Hepatocyte (in vitro differentiated cells): Measurements from ENCODE around the gene CDK14. TPM values are rescaled to one million over a fixed set of nuclear protein-coding genes. Genes with fewer than 3 reads are reported as not detected.

Experiments
- DNase-seq: peaks from one replicate; pipeline ENCODE4 v3.0.0-alpha.2; 2016; ENCODE audit warnings: low spot score
- H2AFZ ChIP-seq: fragments of 200-600 bp; sonication (generic); 2 replicates; pipeline ENCODE4 v1.6.0; 2016; ENCODE audit warnings: antibody characterized with exemption, mild to moderate bottlenecking
- H3K27ac ChIP-seq: fragments of 200-600 bp; sonication (generic); 2 replicates; pipeline ENCODE4 v1.5.1; 2016; ENCODE audit warnings: mild to moderate bottlenecking
- H3K27me3 ChIP-seq: fragments of 200-600 bp; sonication (generic); 2 replicates; pipeline ENCODE4 v1.6.1; 2016
- H3K36me3 ChIP-seq: fragments of 200-600 bp; sonication (generic); replicated peaks from 2 replicates; pipeline ENCODE4 v1.5.1; 2016; ENCODE audit warnings: low read depth; ENCODE audit not compliant: insufficient read depth
- H3K4me1 ChIP-seq: fragments of 200-600 bp; sonication (generic); 2 replicates; pipeline ENCODE4 v1.5.1; 2016; ENCODE audit warnings: mild to moderate bottlenecking, moderate library complexity; ENCODE audit not compliant: insufficient read depth
- H3K4me2 ChIP-seq: fragments of 200-600 bp; sonication (generic); 2 replicates; pipeline ENCODE4 v1.6.0; 2016
- H3K4me3 ChIP-seq: fragments of 200-600 bp; sonication (generic); 2 replicates; pipeline ENCODE4 v1.5.1; 2016; ENCODE audit warnings: mild to moderate bottlenecking
- H3K79me2 ChIP-seq: fragments of 200-600 bp; sonication (generic); 2 replicates; pipeline ENCODE4 v1.6.0; 2017; ENCODE audit warnings: mild to moderate bottlenecking
- H3K9me2 ChIP-seq: fragments of 200-600 bp; sonication (generic); replicated peaks from 2 replicates; pipeline ENCODE4 v1.6.0; 2017; ENCODE audit warnings: mild to moderate bottlenecking; ENCODE audit not compliant: insufficient read depth
- H3K9me3 ChIP-seq: fragments of 200-600 bp; sonication (generic); 2 replicates; pipeline ENCODE4 v1.5.1; 2016; ENCODE audit warnings: low read depth, mild to moderate bottlenecking
- H4K20me1 ChIP-seq: fragments of 200-600 bp; sonication (generic); 2 replicates; pipeline ENCODE4 v1.6.0; 2016; ENCODE audit warnings: mild to moderate bottlenecking; ENCODE audit not compliant: insufficient read depth, poor library complexity, severe bottlenecking
- CTCF ChIP-seq: fragments of 200-600 bp; sonication (generic); IDR thresholded peaks from 2 replicates; pipeline ENCODE4 v1.5.1; 2016; ENCODE audit warnings: antibody characterized with exemption, mild to moderate bottlenecking; ENCODE audit not compliant: poor library complexity
- EZH2 ChIP-seq: fragments of 200-600 bp; sonication (generic); IDR thresholded peaks from 2 replicates; pipeline ENCODE4 v1.6.1; 2016; ENCODE audit warnings: antibody characterized with exemption, mild to moderate bottlenecking, borderline replicate concordance
- EZH2phosphoT487 ChIP-seq: fragments of 200-600 bp; sonication (generic); IDR thresholded peaks from one replicate; pipeline ENCODE4 v1.6.1; 2018; ENCODE audit warnings: antibody characterized with exemption, mild to moderate bottlenecking, low read depth, moderate library complexity; ENCODE audit not compliant: unreplicated experiment, severe bottlenecking
- WGBS: methylation state at CpG from one replicate; pipeline ENCODE4 v1.1.6; 2016; ENCODE audit warnings: low lambda C conversion rate; ENCODE audit errors: missing lambda C conversion rate; 5-methylcytosine and 5-hydroxymethylcytosine counted together
- polyA plus RNA-seq: library from polyadenylated mRNA; unstranded; fragments of >200 nt; fragmentation: Nextera tagmentation; extraction: Ambion mirVana; gene quantifications from 2 replicates; pipeline ENCODE4 v1.2.1, GENCODE V29; 2016
- total RNA-seq: library from RNA; depleted of rRNA; stranded (reverse); fragments of >200 nt; gene quantifications from 2 replicates; pipeline ENCODE4 v1.2.3, GENCODE V29; 2014

The CDK14 gene
- total and polyA plus RNA-seq, 2 experiments from 2014 or later, result 8.6 to 23.5 TPM

GRCh38 chr7:91064052-91064451, 467.9 kb downstream of the CDK14 start:
- WGBS, result 76% methylated on average over 2 of the region's 2 CpGs
- Histone ChIP-seq H3K4me2 (no peak overlapping the region), H3K27me3 (no peaks in the 10 kb centered on the region), H2AFZ (no peak overlapping the region), H3K9me3 (no peaks in the 10 kb centered on the region), H3K27ac (no peak overlapping the region), H3K36me3 (no peaks in the 10 kb centered on the region), H3K4me1 (no peaks in the 10 kb centered on the region), H4K20me1 (no peaks in the 10 kb centered on the region), H3K9me2 (no peaks in the 10 kb centered on the region), H3K79me2 (no peaks in the 10 kb centered on the region), H3K4me3 (no peak overlapping the region)
- TF ChIP-seq CTCF (no peak), EZH2 (no peak), EZH2phosphoT487 (no peak)
- DNase-seq, result no peak

GRCh38 chr7:91064938-91065337, 468.8 kb downstream of the CDK14 start:
- H3K4me2 ChIP-seq, result no peak overlapping the region
- TF ChIP-seq EZH2phosphoT487, result no peak
- TF ChIP-seq EZH2, result no peak
- no peak for TF ChIP-seq CTCF
- H3K9me3 ChIP-seq, result no peaks in the 10 kb centered on the region
- H3K27me3 ChIP-seq, result no peaks in the 10 kb centered on the region
- WGBS, result 91% methylated on average over 2 of the region's 2 CpGs
- H3K4me1 ChIP-seq, result no peaks in the 10 kb centered on the region
- H4K20me1 ChIP-seq, result no peaks in the 10 kb centered on the region
- H2AFZ ChIP-seq, result no peak overlapping the region
- no peak overlapping the region for H3K4me3 ChIP-seq
- no peaks in the 10 kb centered on the region for H3K36me3 ChIP-seq
- H3K9me2 ChIP-seq, result no peaks in the 10 kb centered on the region
- H3K27ac ChIP-seq, result no peak overlapping the region
- H3K79me2 ChIP-seq, result no peaks in the 10 kb centered on the region
- no peak for DNase-seq

- H3K9me3 ChIP-seq, result no peaks in the 10 kb centered on the region
- H3K4me2 ChIP-seq, result no peak overlapping the region
- no peaks in the 10 kb centered on the region for H4K20me1 ChIP-seq
- no peaks in the 10 kb centered on the region for H3K4me1 ChIP-seq
- H3K9me2 ChIP-seq, result no peaks in the 10 kb centered on the region
- H3K27me3 ChIP-seq, result no peaks in the 10 kb centered on the region
- WGBS, result 36% methylated on average over 4 of the region's 4 CpGs
- TF ChIP-seq CTCF (no peak), EZH2phosphoT487 (no peak), EZH2 (no peak)
- H3K27ac ChIP-seq, result no peak overlapping the region
- H3K36me3 ChIP-seq, result no peaks in the 10 kb centered on the region
- no peak for DNase-seq
- no peak overlapping the region for H2AFZ ChIP-seq
- H3K4me3 ChIP-seq, result no peak overlapping the region
- H3K79me2 ChIP-seq, result no peaks in the 10 kb centered on the region
These were observed 470.5 kb downstream of the CDK14 start for GRCh38 chr7:91066627-91067026.

GRCh38 chr7:91067242-91067641, 471.1 kb downstream of the CDK14 start:
- DNase-seq, result no peak
- Histone ChIP-seq H3K4me3 (no peak overlapping the region), H3K4me1 (no peaks in the 10 kb centered on the region), H3K9me3 (no peaks in the 10 kb centered on the region), H2AFZ (no peak overlapping the region), H3K4me2 (no peak overlapping the region), H4K20me1 (no peaks in the 10 kb centered on the region), H3K27me3 (no peaks in the 10 kb centered on the region), H3K79me2 (no peaks in the 10 kb centered on the region), H3K27ac (no peak overlapping the region), H3K9me2 (no peaks in the 10 kb centered on the region), H3K36me3 (no peaks in the 10 kb centered on the region)
- TF ChIP-seq EZH2phosphoT487 (no peak), EZH2 (no peak), CTCF (no peak)
- 62% methylated on average over 3 of the region's 3 CpGs for WGBS
